ENCODE results near the gene DYRK3.

Gene DYRK3

GRCh38 chr1:206684478-206685333 lies 49.4 kb downstream of the DYRK3 start, which contains the start of gene MAPKAPK2:
Gene MAPKAPK2 (plus strand): TSS chr1:206684905. CDS start chr1:206685230, 325 bp downstream.
- peak in 1 of 2 experiments; percentile 62 for DNase-seq

DNA sequence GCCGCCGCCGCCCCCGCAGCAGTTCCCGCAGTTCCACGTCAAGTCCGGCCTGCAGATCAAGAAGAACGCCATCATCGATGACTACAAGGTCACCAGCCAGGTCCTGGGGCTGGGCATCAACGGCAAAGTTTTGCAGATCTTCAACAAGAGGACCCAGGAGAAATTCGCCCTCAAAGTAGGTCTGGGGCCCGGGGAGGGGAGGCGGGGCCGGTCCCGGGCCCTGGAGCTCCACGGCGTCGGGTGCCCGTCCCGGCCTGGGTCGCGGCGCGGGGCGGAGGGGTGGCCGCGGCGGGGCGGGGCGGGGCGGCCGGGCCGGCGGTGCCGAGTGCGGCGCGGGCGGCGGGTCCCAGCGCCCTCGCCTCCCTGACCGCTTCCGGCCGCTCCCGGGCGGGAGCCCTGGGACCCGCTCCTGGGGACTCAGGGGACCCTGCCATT lies 50.0 kb downstream of the DYRK3 start:
- peak in 1 of 2 experiments; percentile 54 for DNase-seq

DNA sequence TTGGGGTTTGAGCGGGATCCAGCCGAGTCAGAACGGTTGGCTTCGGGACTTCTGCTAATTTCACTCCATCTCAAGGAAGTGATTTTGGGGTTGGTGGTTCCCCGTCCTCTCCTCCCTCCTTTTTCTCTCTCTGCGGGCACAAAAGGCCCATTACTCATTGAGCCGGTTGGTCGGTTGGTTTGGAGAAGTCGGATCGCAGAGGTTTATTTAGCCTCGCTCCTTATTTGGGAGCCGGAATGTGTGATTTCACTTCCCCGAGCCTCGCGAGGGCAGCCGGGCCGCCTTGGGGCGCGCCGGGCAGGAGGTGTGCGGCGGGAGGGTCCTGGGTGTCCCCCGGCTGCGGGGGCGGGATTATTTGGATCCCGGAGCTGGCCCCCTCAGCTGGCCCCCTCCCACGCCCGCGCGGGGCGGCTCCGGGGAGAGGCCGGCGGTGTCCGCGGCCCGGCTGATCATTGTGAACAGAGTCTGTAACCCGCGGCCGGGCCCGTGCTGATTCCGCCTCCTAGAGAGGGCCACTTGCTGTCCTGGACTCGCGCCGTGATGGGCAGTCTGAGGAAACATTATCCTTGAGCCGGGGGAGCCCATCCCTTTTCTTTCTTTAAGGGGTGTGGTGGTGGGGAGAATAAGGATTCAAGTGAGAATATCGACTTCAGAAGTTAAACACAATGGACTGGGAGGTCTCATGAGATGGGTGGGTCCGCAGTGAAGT lies 50.6 kb downstream of the DYRK3 start:
- DNase-seq, result peak in 1 of 2 experiments; percentile 54

DNA sequence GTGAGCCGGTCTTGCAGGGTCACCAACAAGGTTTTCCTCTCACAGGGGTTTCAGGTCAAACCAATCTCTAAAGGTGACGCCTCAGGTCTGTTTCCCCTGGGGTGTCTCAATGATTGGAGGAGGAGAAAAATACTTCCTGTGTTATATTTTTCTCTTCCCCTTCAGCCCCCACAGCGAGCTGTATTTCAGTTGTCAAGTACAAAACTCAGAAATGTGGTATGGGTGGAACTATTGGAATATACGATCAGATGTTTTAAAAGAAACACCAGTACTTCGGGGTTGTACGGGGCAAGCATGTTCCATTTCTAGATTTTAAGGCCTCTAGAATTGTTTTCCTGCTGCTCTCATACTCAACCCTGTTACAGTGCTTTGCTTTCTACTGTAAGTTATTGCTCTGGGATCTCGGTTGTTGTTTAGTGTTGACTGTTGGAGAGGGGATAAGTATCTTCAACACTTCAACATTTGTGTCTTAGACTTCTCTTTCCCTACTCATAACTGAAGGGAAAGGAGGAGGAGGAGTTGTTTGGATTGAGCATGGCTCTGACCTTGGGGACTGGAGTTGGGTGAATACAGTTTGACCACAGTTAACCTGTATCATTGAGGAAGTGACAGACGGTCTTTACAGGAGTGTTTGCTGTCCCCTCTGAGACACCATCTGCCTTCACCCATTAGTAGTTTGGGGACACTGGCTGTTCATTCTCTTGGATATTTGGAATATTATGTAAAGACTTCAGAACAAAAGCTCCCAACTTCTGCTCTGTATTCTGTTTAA lies 51.3 kb downstream of the DYRK3 start:
- no peak for DNase-seq

- DNase-seq, result no peak
These were observed 52.0 kb downstream of the DYRK3 start for GRCh38 chr1:206687251-206687914.

GRCh38 chr1:206687915-206688442 lies 52.6 kb downstream of the DYRK3 start:
- no peak for DNase-seq

GRCh38 chr1:206690516-206690915 lies 55.2 kb downstream of the DYRK3 start:
- DNase-seq, result no peak

- DNase-seq, result no peak
These were observed 56.3 kb downstream of the DYRK3 start for GRCh38 chr1:206691604-206692003.

- no peak for DNase-seq
These were observed 57.7 kb downstream of the DYRK3 start for GRCh38 chr1:206693029-206693428.

DNA sequence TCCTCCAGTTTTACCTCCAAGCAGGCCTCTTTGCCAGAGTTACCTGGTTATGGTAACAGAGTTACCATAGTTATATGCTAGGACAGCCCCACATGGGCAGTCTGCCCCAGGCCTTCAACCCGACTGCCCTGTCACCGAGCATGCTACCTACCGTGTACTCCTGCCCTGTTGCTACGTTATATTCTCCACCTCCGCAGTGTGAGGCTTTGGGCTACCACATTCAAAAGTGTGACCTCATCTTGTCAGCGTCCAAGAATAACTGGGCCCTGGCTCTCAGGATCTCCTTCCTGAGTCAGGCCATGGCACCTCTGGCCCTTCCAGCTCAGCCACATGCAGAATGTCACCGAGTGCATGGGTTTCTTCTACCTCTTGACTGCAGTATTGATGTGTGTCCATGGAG lies 58.3 kb downstream of the DYRK3 start:
- no peak for DNase-seq

DNA sequence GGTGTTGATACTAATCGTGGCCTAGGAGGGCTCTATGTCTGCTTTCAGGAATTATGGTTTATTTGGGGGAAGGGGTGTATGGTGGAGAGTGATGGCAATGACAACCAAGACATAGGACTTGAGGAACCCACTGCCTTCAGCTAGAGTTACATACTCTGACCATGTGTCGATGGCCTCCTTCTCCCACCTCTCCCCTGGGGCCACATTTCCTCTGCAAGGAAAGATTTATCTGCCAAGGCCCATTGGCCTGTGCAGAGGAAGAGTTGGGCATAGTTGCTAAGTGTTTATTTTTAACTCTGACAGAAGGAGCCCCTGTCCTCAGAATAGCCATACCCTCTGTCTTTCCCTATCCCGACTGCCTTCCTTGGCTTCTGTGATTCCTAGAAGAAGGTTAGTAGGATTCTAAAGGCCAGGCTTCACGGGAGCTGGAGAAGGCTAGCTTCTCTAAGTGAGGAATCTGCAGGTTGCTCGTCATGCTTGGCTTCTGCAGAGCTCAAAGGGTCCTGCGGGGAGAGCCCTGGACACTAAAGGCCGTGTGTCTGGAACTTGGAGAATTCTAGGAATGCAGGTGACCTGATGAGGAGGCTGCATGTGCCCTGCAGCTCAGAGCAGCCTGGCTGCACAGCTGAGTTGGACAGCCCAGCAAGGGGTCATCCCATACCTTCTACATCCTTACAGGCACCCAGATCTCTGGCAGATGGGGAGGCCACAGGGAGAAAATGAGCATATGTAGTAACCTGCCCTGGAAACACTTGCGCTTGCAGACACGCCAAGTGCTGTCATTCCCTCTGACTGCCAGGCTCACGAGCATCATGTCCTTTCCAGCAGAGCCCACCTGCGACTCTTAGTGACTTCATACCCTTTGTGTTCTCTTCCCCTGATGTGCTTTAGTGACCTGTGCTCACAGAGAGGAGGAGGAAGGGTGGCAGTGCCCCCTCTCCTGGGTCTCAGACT lies 59.1 kb downstream of the DYRK3 start:
- DNase-seq, result no peak

- DNase-seq, result no peak
These were observed 60.4 kb downstream of the DYRK3 start for GRCh38 chr1:206695733-206696132.

- DNase-seq, result no peak
These were observed 61.7 kb downstream of the DYRK3 start for GRCh38 chr1:206696812-206697585.

- no peak for DNase-seq
These were observed 62.7 kb downstream of the DYRK3 start for GRCh38 chr1:206698011-206698410.

Data from NCI-H526 (cell line).